HFFc6 (cell line): Measurements from ENCODE around the gene KCNQ2. TPM values are rescaled to one million over a fixed set of nuclear protein-coding genes. Genes with fewer than 3 reads are reported as not detected.

Experiments used
- DNase-seq: peaks from one replicate; pipeline ENCODE4 v3.0.0-alpha.2; 2018
- H3K27ac Mint-ChIP-seq: 2 replicates; pipeline ENCODE4 v1.8.0; 2020; ENCODE audit warnings: mild to moderate bottlenecking, mixed read lengths
- H3K27me3 Mint-ChIP-seq: 2 replicates; pipeline ENCODE4 v1.8.0; 2021; ENCODE audit warnings: mild to moderate bottlenecking, moderate library complexity, mixed read lengths; ENCODE audit not compliant: insufficient read depth
- H3K36me3 Mint-ChIP-seq: 2 replicates; pipeline ENCODE4 v1.8.0; 2021; ENCODE audit warnings: low read depth, mixed read lengths
- H3K4me1 Mint-ChIP-seq: 2 replicates; pipeline ENCODE4 v1.8.0; 2020; ENCODE audit warnings: low read depth, mixed read lengths
- H3K4me3 Mint-ChIP-seq: 2 replicates; pipeline ENCODE4 v1.8.0; 2020; ENCODE audit warnings: mild to moderate bottlenecking, moderate library complexity, mixed read lengths
- H3K9me3 Mint-ChIP-seq: 2 replicates; pipeline ENCODE4 v1.8.0; 2020; ENCODE audit warnings: mild to moderate bottlenecking, mixed read lengths
- CTCF ChIP-seq: fragments of 200-600 bp; sonication (generic); IDR thresholded peaks from 2 replicates; pipeline ENCODE4 v1.5.0; 2021; ENCODE audit warnings: antibody characterized with exemption, mild to moderate bottlenecking
- total RNA-seq, 6 experiments: library from RNA; stranded (reverse); fragmentation: NEBNext Ultra II Directional; extraction: Animal tissue kit (Norgen Biotek cat#: 25700); gene quantifications; 2 replicates in 1 of 6; 3 replicates in 5 of 6; pipeline ENCODE4 v1.2.3, GENCODE V29; 2021

Gene KCNQ2
- total RNA-seq, 6 experiments from 2014 or later: not detected

- no peak overlapping the region for H3K4me3 Mint-ChIP-seq
- TF ChIP-seq CTCF: no peak
- H3K9me3 Mint-ChIP-seq: peaks cover 14% of the 10 kb centered on the region; the same call in 1 of the 2 replicates
- peaks cover 17% of the 10 kb centered on the region for H3K27me3 Mint-ChIP-seq
- DNase-seq: no peak
- H3K4me1 Mint-ChIP-seq: no peaks in the 10 kb centered on the region
- no peak overlapping the region for H3K27ac Mint-ChIP-seq
- H3K36me3 Mint-ChIP-seq: no peaks in the 10 kb centered on the region
Measured at GRCh38 chr20:63394920-63395455, 77.5 kb downstream of the KCNQ2 start.

GRCh38 chr20:63394069-63394919 lies 78.2 kb downstream of the KCNQ2 start:
- Mint-ChIP-seq H3K4me1 (no peaks in the 10 kb centered on the region), H3K9me3 (peaks cover 21% of the 10 kb centered on the region), H3K4me3 (no peak overlapping the region), H3K27me3 (peaks cover 17% of the 10 kb centered on the region), H3K27ac (no peak overlapping the region), H3K36me3 (no peaks in the 10 kb centered on the region)
- no peak for DNase-seq
- TF ChIP-seq CTCF: no peak

- TF ChIP-seq CTCF: no peak
- DNase-seq: no peak
- Mint-ChIP-seq H3K9me3 (peaks cover 23% of the 10 kb centered on the region), H3K4me3 (no peak overlapping the region), H3K27me3 (peaks cover 20% of the 10 kb centered on the region), H3K27ac (no peak overlapping the region), H3K36me3 (no peaks in the 10 kb centered on the region), H3K4me1 (no peaks in the 10 kb centered on the region)
Measured at GRCh38 chr20:63393566-63393965, 78.9 kb downstream of the KCNQ2 start.

- no peaks in the 10 kb centered on the region for H3K4me1 Mint-ChIP-seq
- no peaks in the 10 kb centered on the region for H3K36me3 Mint-ChIP-seq
- peaks cover 17% of the 10 kb centered on the region for H3K27me3 Mint-ChIP-seq
- TF ChIP-seq CTCF: no peak
- DNase-seq: no peak
- no peak overlapping the region for H3K27ac Mint-ChIP-seq
- H3K9me3 Mint-ChIP-seq: peaks cover 28% of the 10 kb centered on the region
- no peak overlapping the region for H3K4me3 Mint-ChIP-seq
Measured at GRCh38 chr20:63392465-63393365, 79.7 kb downstream of the KCNQ2 start.

GRCh38 chr20:63387917-63388316 lies 84.5 kb downstream of the KCNQ2 start:
- TF ChIP-seq CTCF: no peak
- Mint-ChIP-seq H3K27me3 (peaks cover 22% of the 10 kb centered on the region), H3K4me3 (no peak overlapping the region), H3K9me3 (peaks cover 59% of the 10 kb centered on the region), H3K36me3 (peaks cover 20% of the 10 kb centered on the region), H3K27ac (no peak overlapping the region), H3K4me1 (no peaks in the 10 kb centered on the region)
- DNase-seq: no peak
